DND-41 (cell line): Measurements from ENCODE around the gene TRMT2B.

ENCODE experiments used
- EZH2 ChIP-seq: IDR thresholded peaks from 3 replicates; pipeline ENCODE4 v1.6.1; 2012; ENCODE audit warnings: borderline replicate concordance, low read depth, mild to moderate bottlenecking, moderate library complexity, low read length, inconsistent platforms; ENCODE audit not compliant: severe bottlenecking
- TF ChIP-seq, protein P1 (sequence below): IDR thresholded peaks from 2 replicates; pipeline ENCODE4 v1.5.1; 2012; ENCODE audit warnings: borderline replicate concordance, low read length, moderate library complexity, mild to moderate bottlenecking; ENCODE audit not compliant: poor library complexity, severe bottlenecking; ENCODE audit errors: extremely low read depth

DNA sequence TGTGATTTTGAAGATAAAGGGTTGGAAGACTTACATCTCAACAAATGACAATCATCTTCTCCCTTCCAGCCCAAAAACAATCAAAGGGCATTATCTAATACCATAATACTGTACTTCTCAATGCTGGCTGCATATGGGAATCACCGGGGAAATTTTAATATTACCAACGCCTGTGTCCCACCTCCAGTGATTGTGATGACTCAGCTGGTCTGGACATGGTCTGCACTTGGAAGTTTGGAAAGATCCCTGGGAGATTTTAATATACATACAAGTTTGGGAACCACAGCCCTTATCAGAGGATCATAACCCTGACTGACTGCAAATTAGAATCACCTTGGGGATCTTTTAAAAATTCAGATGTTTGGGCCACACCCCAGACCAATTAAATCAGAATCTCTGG is 52.5 kb downstream of the TRMT2B start:
- no peak for TF ChIP-seq EZH2
- TF ChIP-seq, protein P1, sequence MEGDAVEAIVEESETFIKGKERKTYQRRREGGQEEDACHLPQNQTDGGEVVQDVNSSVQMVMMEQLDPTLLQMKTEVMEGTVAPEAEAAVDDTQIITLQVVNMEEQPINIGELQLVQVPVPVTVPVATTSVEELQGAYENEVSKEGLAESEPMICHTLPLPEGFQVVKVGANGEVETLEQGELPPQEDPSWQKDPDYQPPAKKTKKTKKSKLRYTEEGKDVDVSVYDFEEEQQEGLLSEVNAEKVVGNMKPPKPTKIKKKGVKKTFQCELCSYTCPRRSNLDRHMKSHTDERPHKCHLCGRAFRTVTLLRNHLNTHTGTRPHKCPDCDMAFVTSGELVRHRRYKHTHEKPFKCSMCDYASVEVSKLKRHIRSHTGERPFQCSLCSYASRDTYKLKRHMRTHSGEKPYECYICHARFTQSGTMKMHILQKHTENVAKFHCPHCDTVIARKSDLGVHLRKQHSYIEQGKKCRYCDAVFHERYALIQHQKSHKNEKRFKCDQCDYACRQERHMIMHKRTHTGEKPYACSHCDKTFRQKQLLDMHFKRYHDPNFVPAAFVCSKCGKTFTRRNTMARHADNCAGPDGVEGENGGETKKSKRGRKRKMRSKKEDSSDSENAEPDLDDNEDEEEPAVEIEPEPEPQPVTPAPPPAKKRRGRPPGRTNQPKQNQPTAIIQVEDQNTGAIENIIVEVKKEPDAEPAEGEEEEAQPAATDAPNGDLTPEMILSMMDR = no peak
